Measurements from ENCODE around the gene STK10. TPM values are rescaled to one million over a fixed set of nuclear protein-coding genes. Genes with fewer than 3 reads are reported as not detected.
A peak's percentile ranks its signal among the peaks of the same experiment; 100 is the strongest.

STK10 gene
- total and polyA plus RNA-seq, 9 of the 15 experiments (the other 6 are each of a cell fraction or from before 2014, with no cell fraction given) = 0.30 to 6.7 (median 2.4) TPM

DNA sequence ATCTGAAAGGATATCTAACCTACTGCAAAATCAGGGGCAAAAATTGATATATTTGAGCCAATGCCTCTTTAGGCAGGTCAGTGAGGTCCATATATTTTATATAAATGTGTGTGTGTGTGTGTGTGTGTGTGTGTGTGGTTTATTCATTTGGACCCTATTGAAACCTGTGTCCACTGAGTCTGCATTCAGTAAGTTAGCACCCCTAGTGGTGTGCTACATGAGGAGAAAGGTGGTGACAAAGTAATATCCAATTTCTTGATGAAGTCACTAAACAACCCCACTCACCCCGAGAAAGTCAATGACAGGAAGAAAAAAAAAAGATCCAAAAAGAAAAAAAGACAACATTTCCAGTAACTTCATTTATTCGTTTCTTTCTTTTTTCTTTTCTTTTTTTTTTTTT is 185.7 kb downstream of the STK10 start (continued):
- TF ChIP-seq MED1 (CRISPR knock-in tag; IDR thresholded peaks at IDR 0.05; ENCODE audit: borderline replicate concordance) (no peak), ZBED1 (IDR thresholded peaks at IDR 0.05) (no peak), SP1 (CRISPR knock-in tag; IDR thresholded peaks at IDR 0.05) (no peak), TCF7L2 (IDR thresholded peaks at IDR 0.05; ENCODE audit: low read depth, low read length) (no peak), ZNF316 (IDR thresholded peaks at IDR 0.05) (no peak), RAD21 (CRISPR knock-in tag; conservative IDR thresholded peaks at IDR 0.05 in 1 of 2, IDR thresholded peaks at IDR 0.05 in 1 of 2) (peak in 1 of 2 experiments; percentile 33; a peak in 1 of 4 replicates), ZNF12 (CRISPR knock-in tag; IDR thresholded peaks at IDR 0.05) (no peak), BHLHE40 (IDR thresholded peaks at IDR 0.05; ENCODE audit: low read length) (no peak), PHB2 (IDR thresholded peaks at IDR 0.05; ENCODE audit: low read depth) (no peak), HNRNPK (IDR thresholded peaks at IDR 0.05; ENCODE audit: low read depth, low read length, poor library complexity, severe bottlenecking) (no peak), DDX20 (tag; IDR thresholded peaks at IDR 0.05; ENCODE audit: low read depth) (no peak), FOXK2 (conservative IDR thresholded peaks at IDR 0.05 in 1 of 2, IDR thresholded peaks at IDR 0.05 in 1 of 2; ENCODE audit: low read depth in 2 of 2) (peak in 1 of 2 experiments; percentile 11; a peak in 1 of 4 replicates), ZNF253 (CRISPR knock-in tag; conservative IDR thresholded peaks at IDR 0.05) (no peak), GABPA (tag; conservative IDR thresholded peaks at IDR 0.05; ENCODE audit: low read depth) (no peak), ZBTB1 (CRISPR knock-in tag; IDR thresholded peaks at IDR 0.05; ENCODE audit: borderline replicate concordance, low read depth) (no peak), FOXA3 (CRISPR knock-in tag; conservative IDR thresholded peaks at IDR 0.05 in 1 of 2, IDR thresholded peaks at IDR 0.05 in 1 of 2) (no peak), EGR1 (conservative IDR thresholded peaks at IDR 0.05) (no peak), ZFP30 (CRISPR knock-in tag; IDR thresholded peaks at IDR 0.05; ENCODE audit: borderline replicate concordance) (no peak), MCM5 (IDR thresholded peaks at IDR 0.05; ENCODE audit: low read depth) (no peak)
- TF ChIP-seq, protein P1, sequence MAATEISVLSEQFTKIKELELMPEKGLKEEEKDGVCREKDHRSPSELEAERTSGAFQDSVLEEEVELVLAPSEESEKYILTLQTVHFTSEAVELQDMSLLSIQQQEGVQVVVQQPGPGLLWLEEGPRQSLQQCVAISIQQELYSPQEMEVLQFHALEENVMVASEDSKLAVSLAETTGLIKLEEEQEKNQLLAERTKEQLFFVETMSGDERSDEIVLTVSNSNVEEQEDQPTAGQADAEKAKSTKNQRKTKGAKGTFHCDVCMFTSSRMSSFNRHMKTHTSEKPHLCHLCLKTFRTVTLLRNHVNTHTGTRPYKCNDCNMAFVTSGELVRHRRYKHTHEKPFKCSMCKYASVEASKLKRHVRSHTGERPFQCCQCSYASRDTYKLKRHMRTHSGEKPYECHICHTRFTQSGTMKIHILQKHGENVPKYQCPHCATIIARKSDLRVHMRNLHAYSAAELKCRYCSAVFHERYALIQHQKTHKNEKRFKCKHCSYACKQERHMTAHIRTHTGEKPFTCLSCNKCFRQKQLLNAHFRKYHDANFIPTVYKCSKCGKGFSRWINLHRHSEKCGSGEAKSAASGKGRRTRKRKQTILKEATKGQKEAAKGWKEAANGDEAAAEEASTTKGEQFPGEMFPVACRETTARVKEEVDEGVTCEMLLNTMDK (IDR thresholded peaks at IDR 0.05; ENCODE audit: borderline replicate concordance, insufficient read depth, low read depth, low read length, poor library complexity, severe bottlenecking) = peak; percentile 45
- TF ChIP-seq, protein P2, sequence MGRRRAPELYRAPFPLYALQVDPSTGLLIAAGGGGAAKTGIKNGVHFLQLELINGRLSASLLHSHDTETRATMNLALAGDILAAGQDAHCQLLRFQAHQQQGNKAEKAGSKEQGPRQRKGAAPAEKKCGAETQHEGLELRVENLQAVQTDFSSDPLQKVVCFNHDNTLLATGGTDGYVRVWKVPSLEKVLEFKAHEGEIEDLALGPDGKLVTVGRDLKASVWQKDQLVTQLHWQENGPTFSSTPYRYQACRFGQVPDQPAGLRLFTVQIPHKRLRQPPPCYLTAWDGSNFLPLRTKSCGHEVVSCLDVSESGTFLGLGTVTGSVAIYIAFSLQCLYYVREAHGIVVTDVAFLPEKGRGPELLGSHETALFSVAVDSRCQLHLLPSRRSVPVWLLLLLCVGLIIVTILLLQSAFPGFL (CRISPR knock-in tag; IDR thresholded peaks at IDR 0.05) = no peak
- TF ChIP-seq, protein P3, sequence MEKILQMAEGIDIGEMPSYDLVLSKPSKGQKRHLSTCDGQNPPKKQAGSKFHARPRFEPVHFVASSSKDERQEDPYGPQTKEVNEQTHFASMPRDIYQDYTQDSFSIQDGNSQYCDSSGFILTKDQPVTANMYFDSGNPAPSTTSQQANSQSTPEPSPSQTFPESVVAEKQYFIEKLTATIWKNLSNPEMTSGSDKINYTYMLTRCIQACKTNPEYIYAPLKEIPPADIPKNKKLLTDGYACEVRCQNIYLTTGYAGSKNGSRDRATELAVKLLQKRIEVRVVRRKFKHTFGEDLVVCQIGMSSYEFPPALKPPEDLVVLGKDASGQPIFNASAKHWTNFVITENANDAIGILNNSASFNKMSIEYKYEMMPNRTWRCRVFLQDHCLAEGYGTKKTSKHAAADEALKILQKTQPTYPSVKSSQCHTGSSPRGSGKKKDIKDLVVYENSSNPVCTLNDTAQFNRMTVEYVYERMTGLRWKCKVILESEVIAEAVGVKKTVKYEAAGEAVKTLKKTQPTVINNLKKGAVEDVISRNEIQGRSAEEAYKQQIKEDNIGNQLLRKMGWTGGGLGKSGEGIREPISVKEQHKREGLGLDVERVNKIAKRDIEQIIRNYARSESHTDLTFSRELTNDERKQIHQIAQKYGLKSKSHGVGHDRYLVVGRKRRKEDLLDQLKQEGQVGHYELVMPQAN (IDR thresholded peaks at IDR 0.05; ENCODE audit: borderline replicate concordance) = no peak
